Measurements from ENCODE around the gene LENG8.

LENG8 gene

GRCh38 chr19:54478677-54479266 lies 29.8 kb downstream of the LENG8 start:
- peak; percentile 41 for DNase-seq (ENCODE audit: low read depth, low spot score)
- no peak overlapping the region for H3K4me3 ChIP-seq (ENCODE audit: low read depth, low read length)
- TF ChIP-seq, protein P1, sequence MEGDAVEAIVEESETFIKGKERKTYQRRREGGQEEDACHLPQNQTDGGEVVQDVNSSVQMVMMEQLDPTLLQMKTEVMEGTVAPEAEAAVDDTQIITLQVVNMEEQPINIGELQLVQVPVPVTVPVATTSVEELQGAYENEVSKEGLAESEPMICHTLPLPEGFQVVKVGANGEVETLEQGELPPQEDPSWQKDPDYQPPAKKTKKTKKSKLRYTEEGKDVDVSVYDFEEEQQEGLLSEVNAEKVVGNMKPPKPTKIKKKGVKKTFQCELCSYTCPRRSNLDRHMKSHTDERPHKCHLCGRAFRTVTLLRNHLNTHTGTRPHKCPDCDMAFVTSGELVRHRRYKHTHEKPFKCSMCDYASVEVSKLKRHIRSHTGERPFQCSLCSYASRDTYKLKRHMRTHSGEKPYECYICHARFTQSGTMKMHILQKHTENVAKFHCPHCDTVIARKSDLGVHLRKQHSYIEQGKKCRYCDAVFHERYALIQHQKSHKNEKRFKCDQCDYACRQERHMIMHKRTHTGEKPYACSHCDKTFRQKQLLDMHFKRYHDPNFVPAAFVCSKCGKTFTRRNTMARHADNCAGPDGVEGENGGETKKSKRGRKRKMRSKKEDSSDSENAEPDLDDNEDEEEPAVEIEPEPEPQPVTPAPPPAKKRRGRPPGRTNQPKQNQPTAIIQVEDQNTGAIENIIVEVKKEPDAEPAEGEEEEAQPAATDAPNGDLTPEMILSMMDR (IDR thresholded peaks at IDR 0.05; ENCODE audit: low read depth, low read length): peak; percentile 73
- in situ Hi-C loops (cut with HindIII; ENCODE audit: low sequenced_read_pairs): no loop called here

DNA sequence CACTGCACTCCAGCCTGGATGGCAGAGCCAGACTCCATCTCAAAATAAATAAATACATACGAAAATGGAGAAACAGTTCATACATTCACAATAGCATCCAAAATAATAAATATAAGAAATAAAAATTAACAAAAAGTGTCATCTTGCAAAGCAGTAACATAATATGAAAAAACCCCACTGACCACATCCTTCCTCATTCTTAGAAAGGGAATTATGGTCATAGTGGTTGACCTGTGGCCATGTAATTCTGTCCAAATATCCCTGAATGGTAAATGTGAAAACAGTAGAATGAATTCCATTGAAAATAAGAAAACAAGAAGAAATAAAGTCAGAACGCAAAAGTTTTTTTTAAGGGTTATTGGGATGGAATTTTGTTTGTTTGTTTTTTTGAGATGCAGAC lies 31.1 kb downstream of the LENG8 start:
- in situ Hi-C loops (cut with HindIII; ENCODE audit: low sequenced_read_pairs): no loop called here
- DNase-seq (ENCODE audit: low read depth, low spot score): no peak
- TF ChIP-seq, protein P1 (IDR thresholded peaks at IDR 0.05; ENCODE audit: low read depth, low read length): no peak

GRCh38 chr19:54481326-54481930 lies 32.4 kb downstream of the LENG8 start:
- no peak overlapping the region for H3K4me3 ChIP-seq (ENCODE audit: low read depth, low read length)
- TF ChIP-seq, protein P1 (IDR thresholded peaks at IDR 0.05; ENCODE audit: low read depth, low read length): peak; percentile 72
- in situ Hi-C loops (cut with HindIII; ENCODE audit: low sequenced_read_pairs): no loop called here
- no peak for DNase-seq (ENCODE audit: low read depth, low spot score)

More for the DNA sequence above, 31.1 kb downstream of the LENG8 start:
- H3K4me3 ChIP-seq (ENCODE audit: low read depth, low read length): no peak overlapping the region

DNA sequence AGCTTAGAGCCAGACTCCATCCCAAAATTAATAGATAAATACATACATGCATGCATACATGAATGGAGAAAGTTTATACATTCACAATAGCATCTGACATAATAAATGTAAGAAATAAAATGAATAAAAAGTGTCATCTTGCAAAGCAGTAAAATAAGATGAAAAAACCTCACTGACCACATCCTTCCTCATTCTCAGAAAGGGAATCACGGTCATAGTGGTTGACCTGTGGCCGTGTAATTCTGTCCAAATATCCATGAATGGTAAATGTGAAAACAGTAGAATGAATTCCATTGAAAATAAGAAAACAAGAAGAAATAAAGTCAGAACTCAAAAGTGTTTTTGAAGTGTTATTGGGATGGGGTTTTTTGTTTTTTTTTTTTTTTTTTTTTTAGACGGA lies 33.9 kb downstream of the LENG8 start:
- in situ Hi-C loops (cut with HindIII; ENCODE audit: low sequenced_read_pairs): no loop called here
- no peak for DNase-seq (ENCODE audit: low read depth, low spot score)
- TF ChIP-seq, protein P1 (IDR thresholded peaks at IDR 0.05; ENCODE audit: low read depth, low read length): no peak
- no peak overlapping the region for H3K4me3 ChIP-seq (ENCODE audit: low read depth, low read length)

DNA sequence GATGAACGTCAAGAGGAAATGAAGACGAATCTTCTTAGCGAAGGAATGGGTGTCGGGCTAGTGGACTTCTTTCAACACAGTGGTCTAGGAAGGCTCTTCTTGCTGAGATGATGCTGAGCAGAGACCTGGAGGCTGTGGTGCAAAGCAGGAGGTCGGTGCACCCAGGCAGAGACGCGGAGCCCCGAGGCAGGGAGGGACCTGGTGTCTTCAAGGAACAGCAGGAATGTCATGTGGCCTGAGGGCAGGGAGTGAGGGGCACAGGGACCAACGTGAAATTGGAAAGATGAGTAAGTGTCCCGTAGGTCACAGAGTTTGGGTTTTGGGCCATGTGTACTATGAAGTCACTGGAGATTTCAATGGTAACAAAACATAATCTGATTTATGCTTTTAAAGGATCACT lies 35.5 kb downstream of the LENG8 start:
- in situ Hi-C loops (cut with HindIII; ENCODE audit: low sequenced_read_pairs): no loop called here
- H3K4me3 ChIP-seq (ENCODE audit: low read depth, low read length): no peak overlapping the region
- DNase-seq (ENCODE audit: low read depth, low spot score): no peak
- TF ChIP-seq, protein P1 (IDR thresholded peaks at IDR 0.05; ENCODE audit: low read depth, low read length): no peak

- DNase-seq (ENCODE audit: low read depth, low spot score): peak; percentile 10
These were observed 36.9 kb downstream of the LENG8 start for GRCh38 chr19:54485851-54486250.

More at GRCh38 chr19:54485851-54486250, 36.9 kb downstream of the LENG8 start:
- TF ChIP-seq, protein P1 (IDR thresholded peaks at IDR 0.05; ENCODE audit: low read depth, low read length): no peak
- H3K4me3 ChIP-seq (ENCODE audit: low read depth, low read length): no peak overlapping the region
- in situ Hi-C loops (cut with HindIII; ENCODE audit: low sequenced_read_pairs): no loop called here
